ENCODE data around the gene CABP4. TPM values are rescaled to one million over a fixed set of nuclear protein-coding genes. Genes with fewer than 3 reads are reported as not detected.
"Not testable (repeated sequence)": the region's sequence is repeated elsewhere in the genome, so short reads cannot be mapped to it uniquely, and the experiment has no call there.

CABP4 gene
- total and polyA plus RNA-seq, 9 donors = 0.29 to 1.2 (median 0.66) TPM

GRCh38 chr11:67482275-67482826, 27.2 kb downstream of the CABP4 start:
- no peaks in the 10 kb centered on the region for H3K27me3 ChIP-seq (ENCODE audit: control insufficient read depth, insufficient read depth, low read length)
- peak overlapping the region; percentile 72 for H3K4me3 ChIP-seq (ENCODE audit: low read length)
- peaks cover 14% of the 10 kb centered on the region for H3K36me3 ChIP-seq (ENCODE audit: control insufficient read depth, insufficient read depth, low read length)
- WGBS (ENCODE audit: insufficient coverage) = 77% methylated on average over 7 of the region's 19 CpGs
- peaks cover 17% of the 10 kb centered on the region for H3K4me1 ChIP-seq (ENCODE audit: control insufficient read depth, insufficient read depth, low read length)
- H3K27ac ChIP-seq (ENCODE audit: low read length) = peak overlapping the region; percentile 95
- no peak for DNase-seq
- peaks cover 2% of the 10 kb centered on the region for H3K9me3 ChIP-seq (replicated peaks; ENCODE audit: control insufficient read depth, low read depth, low read length)

DNA sequence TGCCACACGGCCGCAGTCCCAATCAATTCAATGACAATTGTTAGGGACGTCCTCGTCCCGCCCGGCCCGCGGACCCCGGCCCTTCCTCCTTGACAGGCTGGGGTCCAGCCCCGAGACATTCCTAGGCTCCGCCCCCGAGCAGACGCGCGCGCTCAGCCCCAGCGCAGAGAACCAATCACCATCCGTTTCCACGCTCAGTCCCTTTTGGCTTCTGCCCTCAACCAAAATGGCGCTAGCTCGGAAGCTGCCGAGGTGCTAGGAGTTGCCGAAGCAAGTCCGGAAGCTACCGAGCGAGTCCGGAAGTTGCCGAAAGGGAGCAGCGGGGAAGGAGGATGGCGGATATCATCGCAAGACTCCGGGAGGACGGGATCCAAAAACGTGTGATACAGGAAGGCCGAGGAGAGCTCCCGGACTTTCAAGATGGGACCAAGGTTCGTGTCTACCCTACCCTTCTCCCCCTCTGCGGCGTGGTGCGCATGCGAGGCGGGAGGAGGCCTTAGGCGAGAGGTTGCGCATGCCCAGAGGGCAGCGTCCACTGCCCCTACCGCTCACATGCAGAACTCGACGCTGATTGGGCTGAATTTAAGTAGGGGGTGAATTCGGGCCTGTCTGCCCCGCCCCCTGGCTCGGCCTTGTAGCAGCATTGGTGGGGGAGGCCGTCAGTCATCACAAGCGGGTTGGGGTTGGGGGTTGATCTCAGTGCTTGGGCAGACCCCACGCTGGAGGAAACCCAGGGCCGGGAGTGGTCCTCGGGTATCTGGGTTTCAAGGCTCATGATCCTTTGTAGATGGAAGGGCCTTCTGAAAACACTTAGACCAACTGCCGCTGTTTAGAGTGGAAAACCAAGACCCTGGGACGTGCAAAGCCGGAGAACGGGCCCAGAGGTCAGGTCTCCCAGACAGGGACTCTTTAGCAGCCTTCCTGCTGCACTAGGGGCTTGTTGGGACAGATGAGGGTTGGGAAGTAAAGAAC, 28.0 kb downstream of the CABP4 start, which contains the start of gene AIP:
AIP (plus strand) TSS at position 200 of the 972 bp plus-strand sequence; CDS start at position 333, 133 bp downstream.
- 4% methylated on average over 54 of the region's 60 CpGs for WGBS (ENCODE audit: insufficient coverage)
- H3K4me3 ChIP-seq (ENCODE audit: low read length) = peak within 1 kb of the TSS; percentile 72
- DNase-seq = peak; percentile 100
- H3K27me3 ChIP-seq (ENCODE audit: control insufficient read depth, insufficient read depth, low read length) = no peaks in the 10 kb centered on the region
- peaks cover 2% of the 10 kb centered on the region for H3K9me3 ChIP-seq (replicated peaks; ENCODE audit: control insufficient read depth, low read depth, low read length)
- H3K27ac ChIP-seq (ENCODE audit: low read length) = peak within 1 kb of the TSS; percentile 95
- H3K4me1 ChIP-seq (ENCODE audit: control insufficient read depth, insufficient read depth, low read length) = peaks cover 17% of the 10 kb centered on the region
- peaks cover 22% of the 10 kb centered on the region for H3K36me3 ChIP-seq (ENCODE audit: control insufficient read depth, insufficient read depth, low read length)

GRCh38 chr11:67483831-67484665, 28.9 kb downstream of the CABP4 start:
- peak; percentile 20 for DNase-seq
- Histone ChIP-seq H3K4me1 (ENCODE audit: control insufficient read depth, insufficient read depth, low read length) (peaks cover 17% of the 10 kb centered on the region), H3K27me3 (ENCODE audit: control insufficient read depth, insufficient read depth, low read length) (no peaks in the 10 kb centered on the region), H3K4me3 (ENCODE audit: low read length) (peak overlapping the region; percentile 72), H3K36me3 (ENCODE audit: control insufficient read depth, insufficient read depth, low read length) (peaks cover 28% of the 10 kb centered on the region), H3K9me3 (replicated peaks; ENCODE audit: control insufficient read depth, low read depth, low read length) (peaks cover 2% of the 10 kb centered on the region), H3K27ac (ENCODE audit: low read length) (peak overlapping the region; percentile 35)
- WGBS (ENCODE audit: insufficient coverage) = 81% methylated on average over 13 of the region's 16 CpGs

GRCh38 chr11:67484847-67485311, 29.7 kb downstream of the CABP4 start:
- DNase-seq = peak; percentile 16
- Histone ChIP-seq H3K4me3 (ENCODE audit: low read length) (no peak overlapping the region), H3K4me1 (ENCODE audit: control insufficient read depth, insufficient read depth, low read length) (peaks cover 17% of the 10 kb centered on the region), H3K27me3 (ENCODE audit: control insufficient read depth, insufficient read depth, low read length) (no peaks in the 10 kb centered on the region), H3K27ac (ENCODE audit: low read length) (peak overlapping the region; percentile 3), H3K36me3 (ENCODE audit: control insufficient read depth, insufficient read depth, low read length) (peaks cover 36% of the 10 kb centered on the region), H3K9me3 (replicated peaks; ENCODE audit: control insufficient read depth, low read depth, low read length) (peaks cover 2% of the 10 kb centered on the region)
- WGBS (ENCODE audit: insufficient coverage) = 70% methylated on average over 9 of the region's 11 CpGs

GRCh38 chr11:67485873-67486361, 30.8 kb downstream of the CABP4 start:
- not testable (repeated sequence) for H3K9me3 ChIP-seq (replicated peaks; ENCODE audit: control insufficient read depth, low read depth, low read length); H3K4me3 ChIP-seq (ENCODE audit: low read length); H3K27me3 ChIP-seq (ENCODE audit: control insufficient read depth, insufficient read depth, low read length); H3K27ac ChIP-seq (ENCODE audit: low read length)
- 83% methylated on average over 5 of the region's 7 CpGs for WGBS (ENCODE audit: insufficient coverage)
- peak; percentile 23 for DNase-seq
- H3K4me1 ChIP-seq (ENCODE audit: control insufficient read depth, insufficient read depth, low read length) = peaks cover 17% of the 10 kb centered on the region
- H3K36me3 ChIP-seq (ENCODE audit: control insufficient read depth, insufficient read depth, low read length) = peaks cover 46% of the 10 kb centered on the region

GRCh38 chr11:67486481-67487195, 31.5 kb downstream of the CABP4 start:
- H3K27ac ChIP-seq (ENCODE audit: low read length) = no peak overlapping the region

DNA sequence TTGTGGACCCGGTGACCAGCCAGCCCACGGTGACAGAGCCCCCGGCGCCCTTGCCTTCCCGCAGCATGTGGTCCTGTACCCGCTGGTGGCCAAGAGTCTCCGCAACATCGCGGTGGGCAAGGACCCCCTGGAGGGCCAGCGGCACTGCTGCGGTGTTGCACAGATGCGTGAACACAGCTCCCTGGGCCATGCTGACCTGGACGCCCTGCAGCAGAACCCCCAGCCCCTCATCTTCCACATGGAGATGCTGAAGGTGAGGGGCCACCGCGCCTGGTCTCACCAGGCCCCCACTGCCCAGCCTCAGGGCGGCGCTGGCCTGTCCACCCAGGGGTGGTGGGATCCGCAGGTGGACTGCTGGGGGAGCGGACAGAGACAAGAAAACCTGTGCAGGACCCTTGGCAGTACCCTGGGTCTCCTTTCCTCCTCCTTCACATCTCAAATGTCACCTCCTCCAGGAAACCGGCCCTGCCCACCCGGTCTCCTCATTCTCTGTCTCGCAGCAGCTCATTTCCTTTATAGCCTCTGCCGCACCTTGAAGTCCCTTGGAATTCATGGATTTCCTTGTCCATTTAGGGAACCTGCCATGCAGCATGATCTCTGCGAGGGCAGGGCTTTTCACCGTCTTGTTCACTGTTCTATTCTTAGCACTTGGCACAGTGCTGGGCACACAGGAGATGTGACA, 34.2 kb downstream of the CABP4 start:
- H3K4me3 ChIP-seq (ENCODE audit: low read length) = no peak overlapping the region
- H3K4me1 ChIP-seq (ENCODE audit: control insufficient read depth, insufficient read depth, low read length) = peaks cover 2% of the 10 kb centered on the region
- H3K27ac ChIP-seq (ENCODE audit: low read length) = no peak overlapping the region
- WGBS (ENCODE audit: insufficient coverage) = 69% methylated on average over 18 of the region's 25 CpGs
- no peaks in the 10 kb centered on the region for H3K9me3 ChIP-seq (replicated peaks; ENCODE audit: control insufficient read depth, low read depth, low read length)
- DNase-seq = no peak
- peaks cover 69% of the 10 kb centered on the region for H3K36me3 ChIP-seq (ENCODE audit: control insufficient read depth, insufficient read depth, low read length)
- no peaks in the 10 kb centered on the region for H3K27me3 ChIP-seq (ENCODE audit: control insufficient read depth, insufficient read depth, low read length)

More at GRCh38 chr11:67486481-67487195, 31.5 kb downstream of the CABP4 start:
- H3K36me3 ChIP-seq (ENCODE audit: control insufficient read depth, insufficient read depth, low read length) = peaks cover 53% of the 10 kb centered on the region
- H3K4me3 ChIP-seq (ENCODE audit: low read length) = no peak overlapping the region
- DNase-seq = peak; percentile 1
- peaks cover 2% of the 10 kb centered on the region for H3K9me3 ChIP-seq (replicated peaks; ENCODE audit: control insufficient read depth, low read depth, low read length)
- H3K27me3 ChIP-seq (ENCODE audit: control insufficient read depth, insufficient read depth, low read length) = no peaks in the 10 kb centered on the region
- WGBS (ENCODE audit: insufficient coverage) = 86% methylated on average over 15 of the region's 20 CpGs
- H3K4me1 ChIP-seq (ENCODE audit: control insufficient read depth, insufficient read depth, low read length) = peaks cover 17% of the 10 kb centered on the region

DNA sequence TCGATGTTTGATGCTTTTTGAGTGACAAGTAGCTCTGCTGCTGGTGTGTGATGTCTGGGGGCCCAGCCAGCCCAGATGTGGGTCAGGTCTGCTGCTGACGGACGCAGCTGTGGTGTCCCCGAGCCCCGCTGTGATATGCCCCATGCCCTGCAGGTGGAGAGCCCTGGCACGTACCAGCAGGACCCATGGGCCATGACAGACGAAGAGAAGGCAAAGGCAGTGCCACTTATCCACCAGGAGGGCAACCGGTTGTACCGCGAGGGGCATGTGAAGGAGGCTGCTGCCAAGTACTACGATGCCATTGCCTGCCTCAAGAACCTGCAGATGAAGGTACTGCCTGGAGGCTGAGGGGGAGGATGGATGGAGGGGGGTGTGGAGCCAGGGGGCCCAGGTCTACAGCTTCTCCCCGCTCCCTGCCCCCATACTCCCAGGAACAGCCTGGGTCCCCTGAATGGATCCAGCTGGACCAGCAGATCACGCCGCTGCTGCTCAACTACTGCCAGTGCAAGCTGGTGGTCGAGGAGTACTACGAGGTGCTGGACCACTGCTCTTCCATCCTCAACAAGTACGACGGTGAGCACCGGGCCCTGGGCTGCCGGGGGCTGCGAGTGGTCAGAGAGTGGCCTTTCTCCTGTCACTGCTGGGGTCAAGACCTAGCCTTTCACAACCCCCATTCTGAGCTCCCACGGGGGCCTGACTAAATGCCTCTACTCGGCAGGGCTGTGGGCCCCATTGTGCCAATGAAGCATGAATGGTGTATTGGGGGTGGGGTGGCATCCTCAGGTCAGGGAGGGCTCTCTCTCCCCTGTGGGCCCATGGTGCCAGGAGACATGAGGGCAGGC, 35.0 kb downstream of the CABP4 start:
- H3K4me1 ChIP-seq (ENCODE audit: control insufficient read depth, insufficient read depth, low read length) = no peaks in the 10 kb centered on the region
- no peaks in the 10 kb centered on the region for H3K27me3 ChIP-seq (ENCODE audit: control insufficient read depth, insufficient read depth, low read length)
- no peak overlapping the region for H3K4me3 ChIP-seq (ENCODE audit: low read length)
- no peak overlapping the region for H3K27ac ChIP-seq (ENCODE audit: low read length)
- H3K9me3 ChIP-seq (replicated peaks; ENCODE audit: control insufficient read depth, low read depth, low read length) = no peaks in the 10 kb centered on the region
- no peak for DNase-seq
- WGBS (ENCODE audit: insufficient coverage) = 85% methylated on average over 14 of the region's 23 CpGs
- H3K36me3 ChIP-seq (ENCODE audit: control insufficient read depth, insufficient read depth, low read length) = peaks cover 68% of the 10 kb centered on the region

Data from muscle of leg (tissue), 11 donors.